ENCODE measurements around the gene LRRC2. TPM values are rescaled to one million over a fixed set of nuclear protein-coding genes. Genes with fewer than 3 reads are reported as not detected.

LRRC2 gene
- total and polyA plus RNA-seq, 9 of the 15 experiments (the other 6 are each of a cell fraction or from before 2014, with no cell fraction given): 0.01 to 0.04 (median 0.03) TPM; not detected in 5

GRCh38 chr3:46508850-46509591 is 57.1 kb downstream of the LRRC2 start (continued):
- TF ChIP-seq ZNF785 (CRISPR knock-in tag; IDR thresholded peaks at IDR 0.05): no peak
- peak; percentile 87 for TF ChIP-seq NFE2 (IDR thresholded peaks at IDR 0.05; ENCODE audit: low read depth)
- no peak for TF ChIP-seq ARID4B (CRISPR knock-in tag; IDR thresholded peaks at IDR 0.05)
- TF ChIP-seq MAFK (IDR thresholded peaks at IDR 0.05; ENCODE audit: low read length): peak; percentile 69; the same call in 1 of the 2 replicates
- TF ChIP-seq MAFG (tag; conservative IDR thresholded peaks at IDR 0.05): peak; percentile 87
- TF ChIP-seq PTBP1 (IDR thresholded peaks at IDR 0.05; ENCODE audit: low read depth, low read length): no peak
- no peak for TF ChIP-seq KDM5B (IDR thresholded peaks at IDR 0.05; ENCODE audit: insufficient replicate concordance, low read depth, low read length)
- no peak for TF ChIP-seq SRSF7 (optimal IDR thresholded peaks at IDR 0.05; ENCODE audit: low read depth, low read length)
- TF ChIP-seq ELK1 (CRISPR knock-in tag; IDR thresholded peaks at IDR 0.05): no peak
- peak; percentile 97 for TF ChIP-seq TARDBP (IDR thresholded peaks at IDR 0.05)
- peak; percentile 100 for TF ChIP-seq CBFA2T3 (IDR thresholded peaks at IDR 0.05)
- TF ChIP-seq PTRF (tag; IDR thresholded peaks at IDR 0.05): no peak
- no peak for TF ChIP-seq ZBTB8A (IDR thresholded peaks at IDR 0.05; ENCODE audit: partially characterized antibody)
- TF ChIP-seq ZBTB26 (CRISPR knock-in tag; IDR thresholded peaks at IDR 0.05): peak; percentile 12; the same call in 1 of the 2 replicates
- TF ChIP-seq ZNF740 (CRISPR knock-in tag; IDR thresholded peaks at IDR 0.05): no peak
- TF ChIP-seq ZNF740 (tag; IDR thresholded peaks at IDR 0.05): no peak; a peak in 1 of 4 replicates
- TF ChIP-seq ETS1 (conservative IDR thresholded peaks at IDR 0.05; ENCODE audit: control insufficient read depth, low read depth, low read length): no peak
